Liver (tissue), 9 donors: ENCODE results near the gene PDCD6IP. TPM values are rescaled to one million over a fixed set of nuclear protein-coding genes. Genes with fewer than 3 reads are reported as not detected.

Experiments
- DNase-seq: peaks from one replicate; pipeline ENCODE4 v3.0.0-alpha.2; 2017; ENCODE audit warnings: low spot score
- H3K27ac ChIP-seq, 2 donors: one replicate each; pipeline ENCODE4 v1.7.0; 2013; ENCODE audit warnings: inconsistent platforms in 2 of 2, low read length in 2 of 2, control low read depth in 1 of 2, low read depth in 1 of 2, mild to moderate bottlenecking in 1 of 2
- H3K27me3 ChIP-seq, 4 donors: one replicate each; pipeline versions ENCODE4 v1.6.1 to v1.7.0; 2013; ENCODE audit warnings: low read length in 3 of 4, inconsistent platforms in 1 of 4, mild to moderate bottlenecking in 1 of 4, moderate library complexity in 1 of 4; ENCODE audit not compliant: control insufficient read depth in 4 of 4, insufficient read depth in 4 of 4
- H3K36me3 ChIP-seq, 4 donors: one replicate each; pipeline versions ENCODE4 v1.6.1 to v1.7.0; 2013; ENCODE audit warnings: low read length in 3 of 4, mild to moderate bottlenecking in 3 of 4, low read depth in 1 of 4, moderate library complexity in 1 of 4; ENCODE audit not compliant: control insufficient read depth in 4 of 4, insufficient read depth in 3 of 4
- H3K4me1 ChIP-seq, 4 donors: one replicate each; pipeline versions ENCODE4 v1.6.1 to v1.7.0; 2013; ENCODE audit warnings: low read length in 3 of 4, mild to moderate bottlenecking in 3 of 4, moderate library complexity in 1 of 4; ENCODE audit not compliant: control insufficient read depth in 4 of 4, insufficient read depth in 4 of 4
- H3K4me3 ChIP-seq, 3 donors: one replicate each; pipeline versions ENCODE4 v1.6.1 to v1.7.0; 2013; ENCODE audit warnings: low read length in 3 of 3, control low read depth in 1 of 3, low read depth in 1 of 3, mild to moderate bottlenecking in 1 of 3
- H3K9ac ChIP-seq, 2 donors: one replicate each; pipeline ENCODE4 v1.7.0; 2013; ENCODE audit warnings: low read length in 2 of 2, mild to moderate bottlenecking in 2 of 2, moderate library complexity in 2 of 2, control low read depth in 1 of 2, low read depth in 1 of 2
- H3K9me3 ChIP-seq, 4 donors: one replicate each; pipeline versions ENCODE4 v1.6.1 to v1.7.0; 2013; ENCODE audit warnings: low read length in 3 of 4; ENCODE audit not compliant: control insufficient read depth in 4 of 4
- ATF3 ChIP-seq: IDR thresholded peaks from 2 replicates; pipeline ENCODE4 v1.6.1; 2016; ENCODE audit warnings: antibody characterized with exemption
- EGR1 ChIP-seq, 2 donors: IDR thresholded peaks; 2 replicates each; pipeline ENCODE4 v1.6.1; 2016 to 2018; ENCODE audit warnings: antibody characterized with exemption in 2 of 2, low read depth in 2 of 2
- FOXA2 ChIP-seq: IDR thresholded peaks from 2 replicates; pipeline ENCODE4 v1.6.1; 2016; ENCODE audit warnings: antibody characterized with exemption
- GABPA ChIP-seq, 2 donors: IDR thresholded peaks in 1 of 2; conservative IDR thresholded peaks in 1 of 2; 2 replicates each; pipeline ENCODE4 v1.6.1; 2016; ENCODE audit warnings: antibody characterized with exemption in 2 of 2, mild to moderate bottlenecking in 1 of 2, moderate library complexity in 1 of 2
- HNF4A ChIP-seq, 2 donors: conservative IDR thresholded peaks; 2 replicates each; pipeline ENCODE4 v1.6.1; 2016; ENCODE audit warnings: antibody characterized with exemption in 2 of 2, mild to moderate bottlenecking in 2 of 2
- MAX ChIP-seq: IDR thresholded peaks from 2 replicates; pipeline ENCODE4 v1.6.1; 2016; ENCODE audit warnings: antibody characterized with exemption
- RAD21 ChIP-seq, 2 donors: IDR thresholded peaks; 2 replicates each; pipeline ENCODE4 v1.6.1; 2016; ENCODE audit warnings: antibody characterized with exemption in 2 of 2, mild to moderate bottlenecking in 2 of 2
- REST ChIP-seq: IDR thresholded peaks from 2 replicates; pipeline ENCODE4 v1.6.1; 2016; ENCODE audit warnings: antibody characterized with exemption, mild to moderate bottlenecking
- SP1 ChIP-seq: IDR thresholded peaks from 2 replicates; pipeline ENCODE4 v1.6.1; 2018; ENCODE audit warnings: antibody characterized with exemption, mild to moderate bottlenecking
- TAF1 ChIP-seq: conservative IDR thresholded peaks from 2 replicates; pipeline ENCODE4 v1.6.1; 2016; ENCODE audit warnings: antibody characterized with exemption, mild to moderate bottlenecking
- YY1 ChIP-seq: IDR thresholded peaks from 2 replicates; pipeline ENCODE4 v1.6.1; 2016; ENCODE audit warnings: antibody characterized with exemption, mild to moderate bottlenecking
- WGBS: extraction: QIAGEN DNeasy Blood & Tissue Kit; methylation state at CpG from one replicate; pipeline ENCODE4 v1.1.7; 2013; 5-methylcytosine and 5-hydroxymethylcytosine counted together
- polyA plus RNA-seq, 2 donors: library from polyadenylated mRNA; stranded (reverse) in 1 of 2; unstranded in 1 of 2; fragments of 200-250 nt in 1 of 2; fragments of >200 nt in 1 of 2; fragmentation: Nextera tagmentation in 1 of 2; extraction: Ambion mirVana in 1 of 2; gene quantifications; one replicate each; pipeline versions ENCODE4 v1.2.1 to v1.2.3, GENCODE V29; 2013 to 2015
- total RNA-seq, 2 donors: library from RNA; depleted of rRNA; stranded (reverse); fragments of >200 nt; gene quantifications; one replicate each; pipeline ENCODE4 v1.2.3, GENCODE V29; 2014
- TF ChIP-seq, protein P1 (sequence below): fragments of 150-350 bp; IDR thresholded peaks from 2 replicates; pipeline ENCODE4 v1.5.1; 2017; ENCODE audit warnings: improper control_type of control experiment, low read depth, low read length; ENCODE audit not compliant: missing input control
- donor health status: healthy.
- donor health status: healthy.
- donor health status: healthy.
- donor health status: healthy.
- donor health status: healthy.

Gene PDCD6IP
- total and polyA plus RNA-seq, 4 donors = 31.9 to 73.8 (median 47.9) TPM

DNA sequence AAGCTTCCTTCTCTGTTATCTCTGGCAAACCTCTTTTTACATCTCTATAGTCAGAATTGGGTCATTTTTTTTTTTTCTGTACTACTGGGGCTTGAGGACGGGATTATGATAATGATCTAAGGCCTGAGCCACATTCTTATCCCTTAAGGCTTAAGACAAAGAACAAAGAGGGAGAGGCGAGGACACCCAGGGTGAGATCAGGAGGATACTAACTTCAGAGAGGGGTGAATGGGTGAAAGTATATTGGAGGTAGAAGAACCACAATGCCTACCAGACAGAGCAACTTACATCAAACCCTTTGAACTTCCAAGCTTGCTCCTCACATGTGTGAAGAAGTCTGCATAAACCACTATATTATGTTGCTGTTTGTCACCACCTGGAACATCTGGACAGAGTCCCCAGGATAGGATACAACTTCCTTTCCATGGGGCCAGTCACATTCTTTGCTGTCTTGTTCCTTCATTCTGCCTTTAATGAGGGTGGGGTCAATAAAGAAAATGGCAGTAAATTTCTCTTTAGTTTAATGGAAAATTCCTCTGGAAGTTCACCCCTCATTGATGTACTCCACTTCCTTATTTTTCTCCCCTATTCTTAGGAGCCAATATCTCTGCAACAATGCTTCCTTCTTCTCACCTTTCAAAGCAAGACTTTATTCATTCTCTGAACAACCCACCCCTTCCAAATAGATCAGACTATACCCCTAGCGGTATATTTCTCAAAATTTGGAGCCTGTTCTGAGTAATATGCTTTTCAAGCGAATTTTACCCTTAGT lies 9.1 kb upstream of the PDCD6IP start:
- no peak for TF ChIP-seq TAF1
- no peak for TF ChIP-seq REST
- TF ChIP-seq MAX = no peak
- TF ChIP-seq FOXA2 = no peak
- TF ChIP-seq RAD21 (IDR thresholded peaks at IDR 0.05) = no peak
- no peak for TF ChIP-seq HNF4A (conservative IDR thresholded peaks at IDR 0.05)
- Histone ChIP-seq H3K27me3 (no peaks in the 10 kb centered on the region), H3K4me1 (peaks cover 0 to 4% (median 1%) of the 10 kb centered on the region in 4 donors), H3K4me3 (no peak overlapping the region), H3K9ac (no peak overlapping the region), H3K27ac (no peak overlapping the region), H3K36me3 (peaks cover 0 to 1% (median 0%) of the 10 kb centered on the region in 4 donors), H3K9me3 (no peaks in the 10 kb centered on the region)
- 83% methylated on average over 4 of the region's 4 CpGs for WGBS
- no peak for DNase-seq

DNA sequence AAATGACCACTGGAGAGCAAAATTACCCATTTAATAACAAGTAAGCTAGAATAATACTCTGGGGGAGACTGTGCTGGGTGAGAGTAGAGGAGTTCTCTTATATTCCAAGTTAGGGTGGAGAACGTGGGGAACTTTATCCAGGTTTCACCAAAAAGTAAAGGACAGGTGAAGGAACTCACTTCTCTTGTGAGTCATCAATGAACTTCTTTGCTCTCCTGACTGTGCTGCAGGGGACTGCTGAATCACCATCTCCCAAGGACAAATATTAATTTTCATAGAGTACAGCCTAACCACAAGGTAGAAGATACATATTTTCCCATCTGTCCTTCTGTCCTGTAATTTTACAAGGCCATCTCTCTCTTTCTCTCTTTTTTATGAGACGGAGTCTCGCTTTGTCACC lies 8.3 kb upstream of the PDCD6IP start:
- no peak for DNase-seq
- H3K4me3 ChIP-seq = no peak overlapping the region
- TF ChIP-seq GABPA (IDR thresholded peaks at IDR 0.05 in 1 of 2, conservative IDR thresholded peaks at IDR 0.05 in 1 of 2) (no peak), RAD21 (IDR thresholded peaks at IDR 0.05) (no peak), SP1 (no peak), EGR1 (IDR thresholded peaks at IDR 0.05; ENCODE audit: low read depth in 2 of 2) (no peak), FOXA2 (no peak), ATF3 (no peak), HNF4A (conservative IDR thresholded peaks at IDR 0.05) (no peak), YY1 (no peak)
- TF ChIP-seq, protein P1, sequence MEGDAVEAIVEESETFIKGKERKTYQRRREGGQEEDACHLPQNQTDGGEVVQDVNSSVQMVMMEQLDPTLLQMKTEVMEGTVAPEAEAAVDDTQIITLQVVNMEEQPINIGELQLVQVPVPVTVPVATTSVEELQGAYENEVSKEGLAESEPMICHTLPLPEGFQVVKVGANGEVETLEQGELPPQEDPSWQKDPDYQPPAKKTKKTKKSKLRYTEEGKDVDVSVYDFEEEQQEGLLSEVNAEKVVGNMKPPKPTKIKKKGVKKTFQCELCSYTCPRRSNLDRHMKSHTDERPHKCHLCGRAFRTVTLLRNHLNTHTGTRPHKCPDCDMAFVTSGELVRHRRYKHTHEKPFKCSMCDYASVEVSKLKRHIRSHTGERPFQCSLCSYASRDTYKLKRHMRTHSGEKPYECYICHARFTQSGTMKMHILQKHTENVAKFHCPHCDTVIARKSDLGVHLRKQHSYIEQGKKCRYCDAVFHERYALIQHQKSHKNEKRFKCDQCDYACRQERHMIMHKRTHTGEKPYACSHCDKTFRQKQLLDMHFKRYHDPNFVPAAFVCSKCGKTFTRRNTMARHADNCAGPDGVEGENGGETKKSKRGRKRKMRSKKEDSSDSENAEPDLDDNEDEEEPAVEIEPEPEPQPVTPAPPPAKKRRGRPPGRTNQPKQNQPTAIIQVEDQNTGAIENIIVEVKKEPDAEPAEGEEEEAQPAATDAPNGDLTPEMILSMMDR = no peak
- no peak overlapping the region for H3K27ac ChIP-seq
- WGBS = 93% methylated on average over 3 of the region's 3 CpGs
- H3K9ac ChIP-seq = no peak overlapping the region
- H3K9me3 ChIP-seq = no peaks in the 10 kb centered on the region
- H3K4me1 ChIP-seq = peaks cover 0 to 4% (median 1%) of the 10 kb centered on the region in 4 donors
- no peaks in the 10 kb centered on the region for H3K27me3 ChIP-seq
- H3K36me3 ChIP-seq = peaks cover 0 to 1% (median 0%) of the 10 kb centered on the region in 4 donors
